SJSA1 (cell line): ENCODE data around the gene APOBEC3H. TPM values are rescaled to one million over a fixed set of nuclear protein-coding genes. Genes with fewer than 3 reads are reported as not detected.

Experiments used
- total RNA-seq: library from RNA; depleted of rRNA; stranded (reverse); fragments of >200 nt; shearing (Covaris generic); gene quantifications from 2 replicates; pipeline ENCODE4 v1.2.3, GENCODE V29; 2014; rRNA removed

APOBEC3H gene
- total RNA-seq, 1 experiment from 2014 or later, result not detected

Other genes with a start within 250 kb of the APOBEC3H start
- 22.6 and 28.5 TPM in 2 replicates for gene CBX6, start 225.0 kb upstream of the APOBEC3H start, total RNA-seq
- gene APOBEC3A, start 139.6 kb upstream of the APOBEC3H start, total RNA-seq, result not detected in 2 replicates
- 3.5 and 9.4 TPM in 2 replicates for gene APOBEC3B, start 114.9 kb upstream of the APOBEC3H start, total RNA-seq
- 3.2 and 3.4 TPM in 2 replicates for gene APOBEC3C, start 83.0 kb upstream of the APOBEC3H start, total RNA-seq
- gene APOBEC3D, start 76.1 kb upstream of the APOBEC3H start, total RNA-seq, result 1.9 and 2.3 TPM in 2 replicates
- gene APOBEC3F, start 56.4 kb upstream of the APOBEC3H start, total RNA-seq, result 2.6 and 3.8 TPM in 2 replicates
- 7.0 and 13.9 TPM in 2 replicates for gene APOBEC3G, start 20.0 kb upstream of the APOBEC3H start, total RNA-seq
- 5.5 and 6.3 TPM in 2 replicates for gene CBX7, start 55.4 kb downstream of the APOBEC3H start, total RNA-seq
- gene PDGFB, start 147.7 kb downstream of the APOBEC3H start, total RNA-seq, result 0.13 TPM in 1 of 2 replicates, not detected in the other
- 1,074 and 1,435 TPM in 2 replicates for gene RPL3, start 222.4 kb downstream of the APOBEC3H start, total RNA-seq